Ishikawa (cell line): ENCODE data around the gene LHPP.

ENCODE experiments used
- CEBPB ChIP-seq: IDR thresholded peaks from 2 replicates; pipeline ENCODE4 v1.6.1; 2012
- CREB1 ChIP-seq: IDR thresholded peaks from 2 replicates; pipeline ENCODE4 v1.6.1; 2012; ENCODE audit warnings: low read depth
- EGR1 ChIP-seq: IDR thresholded peaks from 2 replicates; pipeline ENCODE4 v1.6.1; 2012
- EP300 ChIP-seq: IDR thresholded peaks from 2 replicates; pipeline ENCODE4 v1.6.1; 2012; ENCODE audit warnings: borderline replicate concordance
- FOXM1 ChIP-seq: IDR thresholded peaks from 2 replicates; pipeline ENCODE4 v1.6.1; 2012; ENCODE audit warnings: low read depth, borderline replicate concordance
- NFIC ChIP-seq: IDR thresholded peaks from 2 replicates; pipeline ENCODE4 v1.6.1; 2012
- RAD21 ChIP-seq: IDR thresholded peaks from 2 replicates; pipeline ENCODE4 v1.6.1; 2012; ENCODE audit warnings: low read depth
- TCF12 ChIP-seq: IDR thresholded peaks from 2 replicates; pipeline ENCODE4 v1.6.1; 2012; ENCODE audit warnings: low read depth
- ZBTB7A ChIP-seq: IDR thresholded peaks from 2 replicates; pipeline ENCODE4 v1.6.1; 2012; ENCODE audit warnings: low read depth
- TF ChIP-seq, protein P1 (sequence below): IDR thresholded peaks from 2 replicates; pipeline ENCODE4 v1.6.1; 2012
- TF ChIP-seq, protein P2 (sequence below): IDR thresholded peaks from 2 replicates; pipeline ENCODE4 v1.6.1; 2012
- TF ChIP-seq, protein P3 (sequence below): IDR thresholded peaks from 2 replicates; pipeline ENCODE4 v1.6.1; 2012; ENCODE audit warnings: low read depth, mild to moderate bottlenecking

DNA sequence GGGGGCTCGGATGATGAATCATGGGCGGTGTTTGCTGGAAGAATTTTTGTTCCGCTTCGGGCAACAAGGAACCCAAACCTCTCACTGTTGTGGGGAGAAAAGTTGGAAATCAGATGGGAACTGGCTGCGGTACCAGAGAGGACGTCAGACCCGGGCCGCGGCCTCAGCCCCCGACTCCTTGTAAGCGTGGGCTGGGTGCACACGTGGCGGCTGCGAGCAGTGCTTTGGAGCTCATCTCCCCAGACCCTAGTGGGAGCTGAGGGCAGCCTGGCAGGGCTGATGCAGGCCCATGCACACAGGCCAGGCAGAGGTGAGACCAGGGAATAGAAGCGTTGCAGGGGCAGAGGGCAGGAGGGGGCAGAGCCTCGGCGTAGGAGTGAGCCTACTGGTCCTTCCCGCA, 146.1 kb downstream of the LHPP start:
- TF ChIP-seq, protein P1, sequence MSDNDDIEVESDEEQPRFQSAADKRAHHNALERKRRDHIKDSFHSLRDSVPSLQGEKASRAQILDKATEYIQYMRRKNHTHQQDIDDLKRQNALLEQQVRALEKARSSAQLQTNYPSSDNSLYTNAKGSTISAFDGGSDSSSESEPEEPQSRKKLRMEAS: no peak
- no peak for TF ChIP-seq TCF12
- TF ChIP-seq ZBTB7A: no peak
- TF ChIP-seq RAD21: no peak
- no peak for TF ChIP-seq FOXM1
- TF ChIP-seq CEBPB: no peak
- TF ChIP-seq, protein P2, sequence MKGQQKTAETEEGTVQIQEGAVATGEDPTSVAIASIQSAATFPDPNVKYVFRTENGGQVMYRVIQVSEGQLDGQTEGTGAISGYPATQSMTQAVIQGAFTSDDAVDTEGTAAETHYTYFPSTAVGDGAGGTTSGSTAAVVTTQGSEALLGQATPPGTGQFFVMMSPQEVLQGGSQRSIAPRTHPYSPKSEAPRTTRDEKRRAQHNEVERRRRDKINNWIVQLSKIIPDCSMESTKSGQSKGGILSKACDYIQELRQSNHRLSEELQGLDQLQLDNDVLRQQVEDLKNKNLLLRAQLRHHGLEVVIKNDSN: no peak
- TF ChIP-seq CREB1: no peak
- no peak for TF ChIP-seq EP300
- no peak for TF ChIP-seq NFIC
- no peak for TF ChIP-seq EGR1
- TF ChIP-seq, protein P3, sequence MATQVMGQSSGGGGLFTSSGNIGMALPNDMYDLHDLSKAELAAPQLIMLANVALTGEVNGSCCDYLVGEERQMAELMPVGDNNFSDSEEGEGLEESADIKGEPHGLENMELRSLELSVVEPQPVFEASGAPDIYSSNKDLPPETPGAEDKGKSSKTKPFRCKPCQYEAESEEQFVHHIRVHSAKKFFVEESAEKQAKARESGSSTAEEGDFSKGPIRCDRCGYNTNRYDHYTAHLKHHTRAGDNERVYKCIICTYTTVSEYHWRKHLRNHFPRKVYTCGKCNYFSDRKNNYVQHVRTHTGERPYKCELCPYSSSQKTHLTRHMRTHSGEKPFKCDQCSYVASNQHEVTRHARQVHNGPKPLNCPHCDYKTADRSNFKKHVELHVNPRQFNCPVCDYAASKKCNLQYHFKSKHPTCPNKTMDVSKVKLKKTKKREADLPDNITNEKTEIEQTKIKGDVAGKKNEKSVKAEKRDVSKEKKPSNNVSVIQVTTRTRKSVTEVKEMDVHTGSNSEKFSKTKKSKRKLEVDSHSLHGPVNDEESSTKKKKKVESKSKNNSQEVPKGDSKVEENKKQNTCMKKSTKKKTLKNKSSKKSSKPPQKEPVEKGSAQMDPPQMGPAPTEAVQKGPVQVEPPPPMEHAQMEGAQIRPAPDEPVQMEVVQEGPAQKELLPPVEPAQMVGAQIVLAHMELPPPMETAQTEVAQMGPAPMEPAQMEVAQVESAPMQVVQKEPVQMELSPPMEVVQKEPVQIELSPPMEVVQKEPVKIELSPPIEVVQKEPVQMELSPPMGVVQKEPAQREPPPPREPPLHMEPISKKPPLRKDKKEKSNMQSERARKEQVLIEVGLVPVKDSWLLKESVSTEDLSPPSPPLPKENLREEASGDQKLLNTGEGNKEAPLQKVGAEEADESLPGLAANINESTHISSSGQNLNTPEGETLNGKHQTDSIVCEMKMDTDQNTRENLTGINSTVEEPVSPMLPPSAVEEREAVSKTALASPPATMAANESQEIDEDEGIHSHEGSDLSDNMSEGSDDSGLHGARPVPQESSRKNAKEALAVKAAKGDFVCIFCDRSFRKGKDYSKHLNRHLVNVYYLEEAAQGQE: no peak
